ENCODE results near the gene ZNF674.
"Not testable (repeated sequence)": the region's sequence is repeated elsewhere in the genome, so short reads cannot be mapped to it uniquely, and the experiment has no call there.

Gene ZNF674

GRCh38 chrX:46460801-46461659 is 84.2 kb downstream of the ZNF674 start:
- not testable (repeated sequence) for DNase-seq

DNA sequence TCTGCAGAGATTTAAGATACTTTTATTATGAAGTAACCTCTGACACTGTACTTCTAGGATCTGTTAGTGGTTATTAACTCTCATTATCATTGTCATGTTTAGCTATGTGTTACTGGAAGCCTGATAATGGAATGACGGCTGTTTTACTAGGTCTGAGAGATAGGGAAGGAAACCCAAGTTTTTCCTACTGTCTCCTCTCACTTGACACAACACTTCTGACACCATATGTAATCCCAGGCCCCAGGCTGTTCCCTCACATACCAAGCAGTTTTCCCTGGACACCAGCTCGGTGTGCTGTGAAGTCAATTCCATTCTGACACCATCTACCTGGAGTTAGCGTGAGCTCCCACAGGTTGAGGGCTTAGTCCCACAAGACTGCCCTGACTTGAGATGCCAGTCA is 85.6 kb downstream of the ZNF674 start:
- no peak for DNase-seq

DNA sequence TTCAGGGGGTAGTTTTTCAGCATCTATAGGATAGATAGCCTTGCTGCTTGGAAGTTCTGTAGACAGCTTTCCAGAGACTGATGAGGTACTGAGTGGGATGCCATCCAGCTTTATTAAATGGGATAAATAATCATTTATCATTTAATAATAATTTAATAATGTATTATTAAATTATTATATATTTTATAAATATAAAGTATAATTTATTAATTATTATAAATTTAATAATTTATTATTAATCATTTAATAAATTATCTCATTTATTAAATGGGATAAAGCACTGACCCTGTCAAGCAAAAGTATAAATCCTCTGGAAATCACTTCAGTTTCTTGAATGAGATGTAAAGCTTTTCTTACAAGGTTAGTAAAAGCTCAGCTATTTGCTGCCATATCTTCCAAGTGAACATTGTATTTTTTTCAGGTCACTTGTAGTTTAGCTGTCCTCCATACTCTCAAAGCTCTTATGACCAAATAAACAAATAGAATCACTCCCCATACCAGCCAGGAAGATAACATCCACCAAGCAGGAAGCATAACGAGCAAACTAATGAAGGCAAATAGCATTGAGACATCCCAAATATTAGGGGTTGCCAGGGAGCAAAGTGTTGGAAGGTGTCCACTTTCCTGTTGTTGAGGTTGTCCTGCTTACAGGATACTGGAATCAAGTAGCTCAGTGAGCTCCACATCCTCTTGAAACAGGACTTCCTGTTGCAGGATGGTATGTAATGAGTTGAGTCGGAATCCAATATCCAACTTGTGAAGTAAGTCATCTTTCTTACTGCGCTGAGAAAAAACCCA is 88.9 kb downstream of the ZNF674 start:
- no peak for DNase-seq

Measured in NCI-H1436 (cell line).